ENCODE data around the gene KDM4D. TPM values are rescaled to one million over a fixed set of nuclear protein-coding genes. Genes with fewer than 3 reads are reported as not detected.
"Not testable (repeated sequence)": the region's sequence is repeated elsewhere in the genome, so short reads cannot be mapped to it uniquely, and the experiment has no call there.

KDM4D gene
- total RNA-seq, 2 donors from 2014 or later, result 0.78 TPM; not detected in 1

- Histone ChIP-seq H3K4me1 (no peaks in the 10 kb centered on the region), H3K4me3 (no peak within 1 kb of the TSS), H3K36me3 (replicated peaks in 1 of 2; ENCODE audit: insufficient read depth in 1 of 2, low read depth in 2 of 2) (no peaks in the 10 kb centered on the region), H3K27me3 (no peaks in the 10 kb centered on the region), H3K27ac (no peak within 1 kb of the TSS), H3K9me3 (no peaks in the 10 kb centered on the region)
- TF ChIP-seq POLR2A (IDR thresholded peaks at IDR 0.05), result no peak
- TF ChIP-seq, protein P1, sequence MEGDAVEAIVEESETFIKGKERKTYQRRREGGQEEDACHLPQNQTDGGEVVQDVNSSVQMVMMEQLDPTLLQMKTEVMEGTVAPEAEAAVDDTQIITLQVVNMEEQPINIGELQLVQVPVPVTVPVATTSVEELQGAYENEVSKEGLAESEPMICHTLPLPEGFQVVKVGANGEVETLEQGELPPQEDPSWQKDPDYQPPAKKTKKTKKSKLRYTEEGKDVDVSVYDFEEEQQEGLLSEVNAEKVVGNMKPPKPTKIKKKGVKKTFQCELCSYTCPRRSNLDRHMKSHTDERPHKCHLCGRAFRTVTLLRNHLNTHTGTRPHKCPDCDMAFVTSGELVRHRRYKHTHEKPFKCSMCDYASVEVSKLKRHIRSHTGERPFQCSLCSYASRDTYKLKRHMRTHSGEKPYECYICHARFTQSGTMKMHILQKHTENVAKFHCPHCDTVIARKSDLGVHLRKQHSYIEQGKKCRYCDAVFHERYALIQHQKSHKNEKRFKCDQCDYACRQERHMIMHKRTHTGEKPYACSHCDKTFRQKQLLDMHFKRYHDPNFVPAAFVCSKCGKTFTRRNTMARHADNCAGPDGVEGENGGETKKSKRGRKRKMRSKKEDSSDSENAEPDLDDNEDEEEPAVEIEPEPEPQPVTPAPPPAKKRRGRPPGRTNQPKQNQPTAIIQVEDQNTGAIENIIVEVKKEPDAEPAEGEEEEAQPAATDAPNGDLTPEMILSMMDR (IDR thresholded peaks at IDR 0.05), result no peak
- intact Hi-C loops (cut with DNase I), result no loop called here
- no peak for DNase-seq
- 73 to 80% methylated on average over 1 of the region's 1 CpG for WGBS, 2 donors
- no peak for ATAC-seq
These were observed 51.4 kb downstream of the KDM4D start, which contains the start of gene KDM4E for GRCh38 chr11:95024958-95025357. KDM4E (plus strand) TSS chr11:95025258; CDS start chr11:95025558, 300 bp downstream.

- DNase-seq; intact Hi-C loops (cut with DNase I); ATAC-seq; H3K27me3 ChIP-seq; H3K4me1 ChIP-seq; H3K9me3 ChIP-seq; H3K27ac ChIP-seq; H3K36me3 ChIP-seq (replicated peaks in 1 of 2; ENCODE audit: insufficient read depth in 1 of 2, low read depth in 2 of 2); H3K4me3 ChIP-seq: not testable (repeated sequence)
- WGBS, 2 donors, result 89% methylated on average over 7 to 8 of the region's 9 CpGs
These were observed 52.1 kb downstream of the KDM4D start for GRCh38 chr11:95025594-95025993.

- 73 to 83% methylated on average over 3 of the region's 3 CpGs for WGBS, 2 donors
- TF ChIP-seq POLR2A (IDR thresholded peaks at IDR 0.05), result no peak
- TF ChIP-seq, protein P1 (IDR thresholded peaks at IDR 0.05), result no peak
- ATAC-seq, result no peak
These were observed 54.8 kb downstream of the KDM4D start for GRCh38 chr11:95028357-95028756.

GRCh38 chr11:95033051-95033450, 59.5 kb downstream of the KDM4D start:
- intact Hi-C loops (cut with DNase I), result no loop called here
- no peaks in the 10 kb centered on the region for H3K27me3 ChIP-seq
- no peaks in the 10 kb centered on the region for H3K36me3 ChIP-seq (replicated peaks in 1 of 2; ENCODE audit: insufficient read depth in 1 of 2, low read depth in 2 of 2)
- 81 to 100% methylated on average over 1 of the region's 1 CpG for WGBS, 2 donors
- H3K4me1 ChIP-seq, result no peaks in the 10 kb centered on the region
- ATAC-seq (no peak), DNase-seq (no peak)
- H3K4me3 ChIP-seq, result no peak overlapping the region
- no peak for TF ChIP-seq POLR2A (IDR thresholded peaks at IDR 0.05)
- no peaks in the 10 kb centered on the region for H3K9me3 ChIP-seq
- H3K27ac ChIP-seq, result no peak overlapping the region

More at GRCh38 chr11:95028357-95028756, 54.8 kb downstream of the KDM4D start:
- Histone ChIP-seq H3K27me3 (no peaks in the 10 kb centered on the region), H3K36me3 (replicated peaks in 1 of 2; ENCODE audit: insufficient read depth in 1 of 2, low read depth in 2 of 2) (no peaks in the 10 kb centered on the region), H3K4me1 (no peaks in the 10 kb centered on the region), H3K4me3 (no peak overlapping the region), H3K27ac (no peak overlapping the region), H3K9me3 (no peaks in the 10 kb centered on the region)
- intact Hi-C loops (cut with DNase I), result no loop called here
- no peak for DNase-seq

- Histone ChIP-seq H3K27ac (no peak overlapping the region), H3K9me3 (no peaks in the 10 kb centered on the region), H3K27me3 (no peaks in the 10 kb centered on the region), H3K4me3 (no peak overlapping the region), H3K4me1 (no peaks in the 10 kb centered on the region), H3K36me3 (replicated peaks in 1 of 2; ENCODE audit: insufficient read depth in 1 of 2, low read depth in 2 of 2) (no peaks in the 10 kb centered on the region)
- intact Hi-C loops (cut with DNase I), result no loop called here
- 84 to 89% methylated on average over 2 of the region's 2 CpGs for WGBS, 2 donors
- no peak for TF ChIP-seq POLR2A (IDR thresholded peaks at IDR 0.05)
- TF ChIP-seq, protein P1 (IDR thresholded peaks at IDR 0.05), result no peak
- DNase-seq (no peak), ATAC-seq (no peak)
These were observed 61.8 kb downstream of the KDM4D start for GRCh38 chr11:95035316-95035715.

DNA sequence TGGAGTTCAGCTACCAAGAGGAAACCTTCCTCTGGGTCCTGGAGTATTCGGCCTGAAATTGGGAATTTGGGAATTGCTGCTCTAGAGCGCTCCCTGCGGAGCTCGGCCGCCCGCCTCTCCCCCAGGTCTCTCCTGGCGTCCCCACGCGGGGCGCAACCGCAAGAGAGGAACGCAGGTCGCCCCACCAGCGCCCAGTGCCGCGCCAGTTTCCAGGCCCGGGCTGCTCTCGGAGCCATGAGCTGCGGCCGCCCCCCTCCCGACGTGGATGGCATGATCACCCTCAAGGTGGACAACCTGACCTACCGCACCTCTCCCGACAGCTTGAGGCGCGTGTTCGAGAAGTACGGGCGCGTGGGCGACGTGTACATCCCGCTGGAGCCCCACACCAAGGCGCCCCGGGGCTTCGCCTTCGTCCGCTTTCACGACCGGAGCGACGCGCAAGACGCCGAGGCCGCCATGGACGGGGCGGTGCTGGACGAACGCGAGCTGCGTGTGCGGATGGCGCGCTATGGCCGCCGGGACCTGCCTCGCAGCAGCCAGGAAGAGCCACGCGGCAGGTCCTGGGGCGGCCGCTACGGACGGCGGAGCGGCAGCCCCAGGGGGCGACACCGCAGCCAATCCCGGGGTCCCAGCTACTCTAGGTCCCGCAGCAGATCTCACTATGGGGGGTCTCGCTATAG, 64.0 kb downstream of the KDM4D start:
- H3K9me3 ChIP-seq; intact Hi-C loops (cut with DNase I); H3K36me3 ChIP-seq (replicated peaks in 1 of 2; ENCODE audit: insufficient read depth in 1 of 2, low read depth in 2 of 2); H3K4me3 ChIP-seq; H3K27me3 ChIP-seq; H3K27ac ChIP-seq; H3K4me1 ChIP-seq: not testable (repeated sequence)
- WGBS, 2 donors, result 23 to 38% methylated on average over 10 to 47 of the region's 71 CpGs
- ATAC-seq (peak; percentile 35), DNase-seq (peak in 1 of 4 donors; percentile 22)

All from body of pancreas (tissue), 4 donors.